Measurements from ENCODE around the gene FEM1A.
"Not testable (repeated sequence)": the region's sequence is repeated elsewhere in the genome, so short reads cannot be mapped to it uniquely, and the experiment has no call there.

The FEM1A gene

DNA sequence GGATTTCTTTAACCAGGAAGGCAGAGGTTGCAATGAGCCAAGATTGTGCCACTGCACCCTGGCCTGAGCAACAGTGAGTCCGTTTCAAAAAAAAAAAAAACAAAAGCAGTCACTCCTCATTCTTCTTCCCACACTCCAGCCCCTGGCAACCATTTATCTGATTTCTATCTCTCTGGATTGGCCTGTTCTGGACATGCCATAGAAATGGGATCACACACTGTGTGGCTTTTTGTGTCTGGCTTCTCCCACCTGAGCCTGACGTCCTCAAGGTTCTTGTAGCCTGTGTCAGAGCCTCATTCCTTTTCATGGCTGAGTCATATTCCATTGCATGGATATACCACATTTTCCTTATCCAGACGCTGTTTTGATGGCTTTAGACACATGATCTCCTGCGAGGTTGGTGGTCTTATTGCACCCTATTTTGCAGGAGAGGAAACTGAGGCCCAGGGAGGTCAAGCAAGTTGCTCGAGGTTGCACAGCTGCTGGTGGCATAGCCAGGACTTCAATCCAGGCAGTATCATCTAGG is 15.8 kb upstream of the FEM1A start:
- DNase-seq: no peak

DNA sequence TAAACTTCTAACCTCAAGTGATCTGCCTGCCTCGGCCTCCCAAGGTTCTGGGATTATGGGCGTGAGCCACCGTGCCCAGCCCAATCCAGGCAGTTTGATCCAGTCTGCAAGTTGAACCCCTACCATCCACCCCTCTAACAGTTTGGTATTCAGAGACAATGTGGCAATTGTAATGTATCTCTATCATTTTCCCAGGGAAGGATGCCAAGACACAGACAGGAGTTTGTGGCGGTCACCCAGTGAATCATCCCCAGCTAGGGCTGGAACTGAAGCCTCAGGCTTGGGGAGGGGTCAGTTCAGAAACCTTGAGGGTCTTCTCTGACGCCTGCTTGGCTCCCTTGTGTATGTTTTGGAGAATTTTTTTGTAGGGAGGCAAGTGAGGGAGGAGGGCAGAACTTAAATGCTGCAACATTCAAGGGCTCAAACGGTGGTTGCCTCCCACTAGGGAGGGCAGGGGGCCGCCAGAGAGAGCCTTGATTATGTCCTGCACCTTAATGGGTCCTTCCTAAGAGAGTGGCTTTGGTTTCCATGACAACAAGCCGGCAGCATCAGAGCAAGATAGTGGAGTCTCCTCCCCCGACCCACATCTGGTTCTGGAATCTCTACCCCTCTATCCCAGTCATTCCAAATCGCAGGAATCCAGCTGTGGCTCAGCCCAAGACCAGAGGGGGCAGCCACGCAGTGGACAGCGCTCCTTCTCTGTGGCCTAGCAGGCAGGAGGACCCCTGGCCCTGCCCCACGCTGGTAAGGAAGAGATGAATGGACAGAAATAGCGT is 14.9 kb upstream of the FEM1A start:
- DNase-seq: no peak

DNA sequence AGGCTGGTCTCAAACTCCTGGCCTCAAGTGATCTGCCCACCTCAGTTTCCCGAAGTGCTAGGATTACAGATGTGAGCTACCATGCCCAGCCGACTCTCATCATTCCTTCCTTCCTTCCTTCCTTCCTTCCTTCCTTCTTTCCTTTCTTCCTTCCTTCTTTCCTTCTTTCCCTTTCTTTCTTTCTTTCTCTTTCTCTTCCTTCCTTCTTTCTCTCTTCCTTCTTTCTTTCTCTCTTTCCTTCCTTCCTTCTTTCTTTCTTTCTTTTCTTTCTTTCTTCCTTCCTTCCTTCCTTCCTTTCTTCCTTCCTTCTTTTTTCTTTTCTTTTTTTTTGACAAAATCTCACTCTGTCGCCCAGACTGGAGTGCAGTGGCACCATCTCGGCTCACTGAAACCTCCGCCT is 13.4 kb upstream of the FEM1A start:
- not testable (repeated sequence) for DNase-seq

DNA sequence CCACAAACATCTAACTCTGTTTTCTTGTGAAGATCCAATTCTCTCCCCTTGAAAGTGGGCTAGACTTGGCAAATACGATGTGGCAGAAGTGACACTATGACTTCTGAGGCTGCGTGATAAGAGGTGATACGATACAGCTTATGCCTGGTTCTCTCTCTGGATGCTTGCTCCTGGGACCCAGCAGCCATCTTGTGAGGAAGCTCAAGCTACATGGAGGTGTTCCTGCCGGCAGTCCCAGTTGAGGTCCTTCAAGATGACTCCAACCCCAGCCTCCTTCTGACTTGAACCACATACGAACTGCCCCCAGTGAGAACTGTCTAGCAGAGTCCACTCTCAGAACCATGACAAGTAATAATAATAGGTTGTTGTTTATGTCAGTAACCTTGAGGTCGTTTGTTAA is 10.7 kb upstream of the FEM1A start:
- DNase-seq: no peak

DNA sequence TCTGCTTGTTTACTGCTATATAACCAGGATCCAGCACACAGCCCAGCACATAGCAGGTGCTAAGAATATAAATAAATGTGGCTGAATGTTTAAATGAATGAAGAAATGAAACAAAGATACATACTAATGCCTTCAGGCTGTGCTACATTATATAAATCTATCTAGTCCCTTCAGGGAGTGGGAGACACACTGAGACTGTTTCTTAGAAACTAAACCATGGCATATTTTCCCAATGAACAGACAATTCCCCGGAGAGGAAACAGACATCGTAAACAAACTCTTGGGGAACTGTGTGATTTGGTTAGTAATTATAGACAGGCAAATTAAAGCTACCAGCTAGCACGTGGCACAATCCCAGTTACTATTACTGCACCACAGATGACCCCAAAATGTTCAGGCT is 9.7 kb upstream of the FEM1A start:
- DNase-seq: no peak

DNA sequence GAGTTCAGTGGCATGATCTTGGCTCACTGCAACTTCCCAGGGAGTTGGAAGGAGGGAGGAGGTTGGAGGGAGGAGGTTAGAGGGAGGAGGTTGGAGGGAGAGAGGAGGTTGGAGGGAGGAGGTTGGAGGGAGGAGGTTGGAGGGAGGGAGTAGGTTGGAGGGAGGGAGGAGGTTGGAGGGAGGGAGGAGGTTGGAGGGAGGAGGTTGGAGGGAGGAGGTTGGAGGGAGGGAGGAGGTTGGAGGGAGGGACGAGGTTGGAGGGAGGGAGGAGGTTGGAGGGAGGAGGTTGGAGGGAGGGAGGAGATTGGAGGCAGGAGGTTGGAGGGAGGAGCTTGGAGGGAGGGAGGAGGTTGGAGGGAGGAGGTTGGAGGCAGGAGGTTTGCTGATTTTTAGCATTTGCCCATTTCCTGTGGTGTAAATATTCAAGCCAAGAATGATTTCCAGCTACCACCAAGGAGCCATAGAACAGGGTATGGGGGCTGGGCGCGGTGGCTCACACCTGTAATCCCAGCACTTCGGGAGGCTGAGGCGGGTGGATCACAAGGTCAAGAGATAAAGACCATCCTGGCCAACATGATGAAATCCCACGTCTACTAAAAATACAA is 5.0 kb upstream of the FEM1A start:
- DNase-seq: not testable (repeated sequence)

DNA sequence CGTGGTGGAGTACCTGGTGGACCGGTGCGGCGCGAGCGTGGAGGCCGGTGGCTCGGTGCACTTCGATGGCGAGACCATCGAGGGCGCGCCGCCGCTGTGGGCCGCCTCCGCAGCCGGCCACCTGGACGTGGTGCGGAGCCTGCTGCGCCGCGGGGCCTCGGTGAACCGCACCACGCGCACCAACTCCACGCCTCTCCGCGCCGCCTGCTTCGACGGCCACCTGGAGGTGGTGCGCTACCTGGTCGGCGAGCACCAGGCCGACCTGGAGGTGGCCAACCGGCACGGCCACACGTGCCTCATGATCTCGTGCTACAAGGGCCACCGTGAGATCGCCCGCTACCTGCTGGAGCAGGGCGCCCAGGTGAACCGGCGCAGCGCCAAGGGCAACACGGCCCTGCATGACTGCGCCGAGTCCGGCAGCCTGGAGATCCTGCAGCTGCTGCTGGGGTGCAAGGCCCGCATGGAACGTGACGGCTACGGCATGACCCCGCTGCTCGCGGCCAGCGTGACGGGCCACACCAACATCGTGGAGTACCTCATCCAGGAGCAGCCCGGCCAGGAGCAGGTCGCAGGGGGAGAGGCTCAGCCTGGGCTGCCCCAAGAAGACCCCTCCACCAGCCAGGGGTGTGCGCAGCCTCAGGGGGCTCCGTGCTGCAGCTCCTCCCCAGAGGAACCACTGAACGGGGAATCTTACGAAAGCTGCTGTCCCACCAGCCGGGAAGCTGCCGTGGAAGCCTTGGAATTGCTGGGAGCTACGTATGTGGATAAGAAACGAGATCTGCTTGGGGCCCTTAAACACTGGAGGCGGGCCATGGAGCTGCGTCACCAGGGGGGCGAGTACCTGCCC is 708 bp downstream of the FEM1A start:
- DNase-seq: not testable (repeated sequence)

DNA sequence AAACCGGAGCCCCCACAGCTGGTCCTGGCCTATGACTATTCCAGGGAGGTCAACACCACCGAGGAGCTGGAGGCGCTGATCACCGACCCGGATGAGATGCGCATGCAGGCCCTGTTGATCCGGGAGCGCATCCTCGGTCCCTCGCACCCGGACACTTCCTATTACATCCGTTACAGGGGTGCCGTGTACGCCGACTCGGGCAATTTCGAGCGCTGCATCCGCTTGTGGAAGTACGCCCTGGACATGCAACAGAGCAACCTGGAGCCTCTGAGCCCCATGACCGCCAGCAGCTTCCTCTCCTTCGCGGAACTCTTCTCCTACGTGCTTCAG is 1.3 kb downstream of the FEM1A start:
- not testable (repeated sequence) for DNase-seq

DNA sequence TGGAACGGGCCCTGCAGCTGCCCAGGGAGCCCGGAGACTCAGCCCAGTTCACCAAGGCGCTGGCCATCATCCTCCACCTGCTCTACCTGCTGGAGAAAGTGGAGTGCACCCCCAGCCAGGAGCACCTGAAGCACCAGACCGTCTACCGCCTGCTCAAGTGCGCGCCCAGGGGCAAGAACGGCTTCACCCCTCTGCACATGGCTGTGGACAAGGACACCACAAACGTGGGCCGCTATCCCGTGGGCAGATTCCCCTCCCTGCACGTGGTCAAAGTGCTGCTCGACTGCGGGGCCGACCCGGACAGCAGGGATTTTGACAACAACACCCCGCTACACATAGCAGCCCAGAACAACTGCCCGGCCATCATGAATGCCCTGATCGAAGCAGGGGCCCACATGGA is 1.7 kb downstream of the FEM1A start:
- not testable (repeated sequence) for DNase-seq

DNA sequence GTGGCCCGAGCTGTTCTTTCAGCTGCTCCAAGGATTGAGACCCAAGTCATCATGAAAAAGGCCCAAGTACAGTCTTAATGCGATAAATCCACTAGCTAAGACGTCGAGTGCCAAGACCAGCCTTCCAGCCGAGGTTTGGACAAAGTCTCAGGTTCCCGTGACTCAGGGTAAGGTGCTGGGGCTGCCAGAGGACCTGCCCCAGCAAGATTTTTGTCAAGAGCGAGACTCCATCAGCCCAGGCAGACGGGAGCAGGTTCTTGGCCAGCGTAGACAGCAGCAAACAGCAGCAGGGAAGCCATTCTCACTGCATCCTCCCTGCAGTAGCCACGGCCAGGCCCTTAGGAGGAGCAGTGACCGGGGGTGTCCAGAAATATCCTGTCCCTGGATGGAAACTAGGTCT is 3.4 kb downstream of the FEM1A start:
- no peak for DNase-seq

DNA sequence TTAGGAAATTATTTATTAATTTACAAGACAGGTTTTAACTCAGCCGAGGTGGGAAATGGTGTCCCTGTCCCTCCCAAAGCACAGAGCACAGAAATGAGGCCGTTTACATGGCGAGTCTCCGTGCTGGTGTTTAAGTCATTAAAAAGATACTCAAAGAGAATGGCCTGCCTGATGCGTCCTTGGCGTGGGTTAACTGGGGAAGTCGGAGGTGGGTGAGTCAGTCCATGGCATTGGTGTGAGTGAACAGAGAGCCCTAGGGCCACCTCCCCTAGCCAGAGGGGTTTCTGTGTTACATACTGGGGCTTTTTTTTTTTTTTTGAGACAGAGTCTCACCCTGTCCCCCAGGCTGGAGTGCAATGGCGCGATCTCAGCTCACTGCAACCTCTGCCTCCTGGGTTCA is 3.9 kb downstream of the FEM1A start:
- DNase-seq: no peak

DNA sequence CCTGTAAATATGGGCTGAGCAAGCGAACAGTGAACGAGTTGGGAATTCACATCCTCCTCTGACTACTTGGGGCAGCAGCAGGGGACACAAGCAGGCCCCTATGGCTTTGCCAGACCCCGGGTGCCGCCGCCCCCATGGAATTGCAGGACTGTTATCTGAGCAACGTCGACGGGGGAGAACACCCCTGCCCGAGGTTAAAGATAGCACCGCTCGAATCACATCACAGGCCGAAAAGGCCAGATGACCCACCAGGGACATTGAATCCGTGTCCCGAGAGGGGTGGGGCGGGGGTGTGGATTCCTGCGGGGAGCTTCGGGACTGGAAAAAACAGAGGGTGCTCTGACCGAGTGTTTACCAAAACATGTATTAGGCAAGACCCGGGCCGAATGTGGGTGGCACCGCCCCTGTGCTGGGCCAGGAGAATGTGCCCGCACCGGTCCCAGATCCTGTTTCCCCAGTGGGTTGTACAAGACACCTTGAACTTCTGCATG is 9.1 kb downstream of the FEM1A start:
- no peak for DNase-seq

DNA sequence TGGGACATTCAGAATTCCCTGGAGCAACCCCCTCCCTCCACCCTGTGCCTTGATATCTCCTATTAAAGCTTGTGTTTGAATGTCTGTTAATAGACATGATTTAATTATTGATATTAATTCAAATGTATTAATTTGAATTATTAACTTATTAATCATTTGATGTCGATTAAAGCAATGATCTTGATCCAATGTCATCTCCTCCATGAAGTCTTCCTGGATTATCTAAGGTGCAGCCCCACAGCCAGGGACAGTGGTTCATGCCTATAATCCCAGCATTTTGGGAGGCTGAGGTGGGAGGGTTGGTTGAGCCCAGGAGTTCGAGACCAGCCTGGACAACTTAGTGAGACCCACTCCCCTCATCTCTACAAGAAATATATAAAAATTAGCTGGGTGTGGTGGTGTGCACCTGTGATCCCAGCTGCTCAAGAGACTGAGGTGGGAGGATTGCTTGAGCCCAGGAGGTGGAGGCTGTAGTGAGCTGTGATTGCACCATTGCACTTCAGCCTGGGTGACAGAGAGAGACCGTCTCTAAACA is 9.6 kb downstream of the FEM1A start:
- DNase-seq: no peak

DNA sequence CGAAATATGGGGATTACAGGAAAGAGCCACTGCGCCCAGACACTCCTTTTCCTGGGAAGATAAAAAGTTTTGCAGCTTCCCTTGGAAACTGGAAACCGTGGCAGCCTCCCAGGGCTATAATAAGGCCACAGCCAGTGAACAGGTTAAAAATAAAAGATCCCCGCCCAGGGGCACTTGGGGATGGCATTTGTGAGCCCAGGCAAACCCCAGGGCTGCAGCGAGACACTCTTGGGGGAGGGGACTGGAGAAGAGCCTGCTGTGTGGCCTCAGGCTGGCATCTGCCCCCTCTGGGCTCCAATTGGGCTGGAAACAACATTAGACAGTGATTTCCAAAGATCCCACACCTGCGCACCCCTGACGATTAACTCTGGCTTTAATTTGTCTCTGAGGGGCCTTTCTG is 11.2 kb downstream of the FEM1A start:
- DNase-seq: no peak

DNA sequence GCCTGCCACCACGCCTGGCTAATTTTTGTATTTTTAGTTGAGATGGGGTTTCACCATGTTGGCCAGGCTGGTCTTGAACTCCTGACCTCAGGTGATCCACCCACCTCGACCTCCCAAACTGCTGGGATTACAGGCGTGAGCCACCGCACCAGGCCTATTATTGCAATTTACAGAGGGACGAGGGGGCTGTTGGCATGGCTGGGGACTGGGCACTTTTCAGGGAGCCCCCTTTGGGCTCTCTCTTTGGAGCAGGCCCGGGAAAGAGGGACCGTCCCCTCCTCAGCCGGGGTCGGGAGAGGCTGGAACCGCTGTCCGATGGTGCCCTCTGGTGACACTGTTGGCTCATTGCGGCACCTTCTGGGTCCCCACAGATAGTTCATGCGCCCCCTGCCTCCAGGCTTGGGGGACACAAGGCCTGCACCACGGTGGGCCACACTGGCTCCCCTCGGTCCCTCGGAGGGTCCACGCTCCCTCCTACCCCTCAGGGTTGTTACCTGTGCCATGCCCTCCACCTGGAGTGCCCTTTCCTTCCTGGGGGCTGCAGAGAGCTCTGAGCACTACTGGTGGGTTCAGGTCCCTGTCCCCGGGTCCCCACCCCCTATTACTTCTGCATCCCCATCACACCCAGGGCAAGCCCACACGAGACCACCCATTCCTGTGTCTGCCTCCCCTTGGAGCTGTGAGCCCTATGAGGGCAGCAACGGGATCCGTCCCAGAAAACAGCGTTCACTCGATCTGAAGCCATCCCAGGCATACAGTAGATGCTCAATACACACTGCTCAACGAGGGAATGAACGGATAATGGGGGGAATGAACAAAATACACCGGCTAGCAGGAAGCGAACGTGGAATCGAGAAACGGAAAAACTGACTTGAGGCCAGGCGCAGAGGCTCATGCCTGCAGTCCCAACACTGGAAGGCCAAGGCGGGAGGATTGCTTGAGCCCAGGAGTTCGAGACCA is 12.5 kb downstream of the FEM1A start:
- DNase-seq: peak; percentile 71

DNA sequence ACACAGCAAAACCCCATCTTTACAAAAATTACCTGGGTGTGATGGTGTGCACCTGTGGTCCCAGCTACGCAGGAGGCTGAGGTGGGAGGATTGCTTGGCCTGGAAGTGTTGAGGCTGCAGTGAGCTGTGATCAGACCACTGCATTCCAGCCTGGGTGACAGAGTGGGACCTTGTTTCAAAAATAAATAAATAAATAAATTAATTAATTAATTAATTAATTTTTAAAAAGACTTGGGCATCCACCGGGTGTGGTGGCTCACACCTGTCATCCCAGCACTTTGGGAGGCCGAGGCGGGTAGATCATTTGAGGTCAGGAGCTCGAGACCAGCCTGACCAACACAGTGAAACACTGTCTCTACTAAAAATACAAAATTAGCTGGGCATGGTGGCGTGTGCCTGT is 13.6 kb downstream of the FEM1A start:
- DNase-seq: not testable (repeated sequence)

DNA sequence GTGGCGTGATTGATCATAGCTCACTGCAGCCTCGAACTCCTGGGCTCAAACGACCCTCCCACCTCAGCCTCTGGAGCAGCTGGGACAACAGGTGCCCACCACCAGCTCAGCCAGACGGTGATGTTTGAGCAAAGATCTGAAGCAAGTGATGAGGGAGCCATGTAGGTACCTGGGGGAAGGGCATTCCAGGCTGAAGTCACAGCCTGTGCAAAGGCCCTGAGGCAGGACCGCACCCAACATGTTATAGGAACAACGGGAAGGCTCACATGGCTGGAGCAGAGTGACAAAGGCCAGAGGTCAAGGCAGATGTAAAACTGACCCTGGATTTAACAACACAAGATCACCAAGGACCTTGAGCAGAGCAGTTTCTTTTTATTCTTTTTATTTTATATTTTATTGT is 14.8 kb downstream of the FEM1A start:
- DNase-seq: no peak

DNA sequence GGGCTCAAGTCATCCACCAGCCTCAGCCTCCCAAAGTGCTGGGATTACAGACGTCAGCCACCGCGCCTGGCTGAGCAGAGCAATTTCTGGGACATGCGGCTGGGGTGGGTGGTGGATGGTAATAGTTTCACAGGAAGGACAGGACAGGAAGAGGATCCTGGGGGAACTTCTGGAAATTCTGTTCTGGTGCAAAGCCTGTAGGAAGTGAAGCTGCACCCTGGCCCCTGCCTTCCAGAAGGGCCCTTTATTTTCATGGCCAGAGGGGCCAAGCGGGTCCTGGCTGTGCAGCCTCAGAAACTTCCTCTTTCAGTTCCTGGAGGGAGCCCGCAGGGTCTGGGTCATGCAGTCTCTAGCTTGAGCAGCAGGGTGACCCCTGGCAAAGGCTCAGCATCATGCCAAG is 15.7 kb downstream of the FEM1A start:
- no peak for DNase-seq

DNA sequence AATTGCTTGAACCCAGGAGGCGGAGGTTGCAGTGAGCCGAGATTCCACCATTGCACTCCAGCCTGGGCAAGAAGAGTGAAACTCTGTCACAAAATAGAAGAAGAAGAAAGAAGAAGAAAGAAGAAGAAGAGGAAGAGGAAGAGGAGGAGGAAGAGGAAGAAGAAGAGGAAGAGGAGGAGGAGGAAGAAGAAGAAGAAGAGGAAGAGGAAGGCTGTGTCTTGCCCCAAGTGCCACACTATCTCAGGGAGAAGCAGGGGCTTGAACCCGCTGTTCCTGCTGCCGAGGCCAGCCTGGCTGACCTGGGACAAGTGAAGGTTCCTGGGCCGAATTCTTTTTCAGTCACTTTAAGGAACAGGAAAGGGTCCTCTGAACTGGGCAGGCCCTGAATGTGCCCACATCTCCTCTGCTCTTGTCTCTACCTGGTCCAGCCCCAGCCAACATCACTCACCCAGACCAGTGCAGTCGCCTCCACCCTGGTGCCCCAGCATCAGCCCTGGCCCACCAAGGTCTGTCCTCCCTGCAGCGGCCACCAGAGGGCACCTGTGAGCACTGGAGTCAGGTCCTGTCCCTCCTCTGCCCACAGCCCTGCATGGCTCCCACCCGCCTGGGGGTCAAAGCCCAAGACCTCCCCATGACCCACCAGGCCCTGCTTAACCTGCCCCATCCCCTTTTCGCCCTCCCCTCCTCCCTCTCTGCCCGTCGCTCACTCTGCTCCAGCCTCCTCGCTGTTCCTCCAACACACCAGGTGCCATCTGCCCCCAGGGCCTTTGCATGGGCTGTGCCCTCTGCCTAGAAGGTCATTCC is 20.0 kb downstream of the FEM1A start:
- DNase-seq: peak; percentile 89

DNA sequence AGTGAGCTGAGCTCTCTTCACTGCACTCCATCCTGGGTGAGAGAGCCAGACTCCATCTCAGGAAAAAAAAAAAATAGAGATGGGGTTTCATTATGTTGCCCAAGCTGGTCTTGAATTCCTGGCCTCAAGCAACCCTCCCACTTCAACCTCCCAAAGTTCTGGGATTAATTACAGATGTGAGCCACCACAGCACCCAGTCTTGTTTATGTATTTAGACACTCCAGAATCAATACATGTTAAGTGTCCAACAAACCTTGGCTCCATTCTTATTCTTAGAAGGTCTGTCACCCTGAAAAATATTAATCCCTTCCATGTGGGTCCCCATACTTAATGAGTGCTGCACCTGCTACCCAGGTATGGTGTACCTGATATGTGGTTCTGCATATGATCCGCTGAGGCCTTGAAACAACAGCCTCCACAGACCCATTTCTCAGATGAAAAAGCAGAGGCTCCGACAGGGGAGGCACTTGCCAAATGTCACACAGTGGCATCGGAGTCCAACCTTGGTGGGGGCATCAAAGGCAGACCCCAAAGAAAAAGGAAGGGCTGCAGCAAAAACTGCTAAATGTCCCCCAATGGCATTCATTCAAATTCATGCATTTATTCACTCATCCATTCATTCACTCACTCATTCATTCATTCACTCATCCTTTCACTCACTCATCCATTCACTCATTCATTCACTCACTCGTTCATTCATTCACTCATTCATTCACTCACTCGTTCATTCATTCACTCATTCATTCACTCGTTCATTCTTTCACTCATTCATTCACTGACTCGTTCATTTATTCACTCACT is 23.3 kb downstream of the FEM1A start:
- no peak for DNase-seq

Data from activated CD4-positive, alpha-beta T cell treated with anti-CD3 and anti-CD28 coated beads, Interleukin-2, amount 50 U/mL, for 16 hours (primary cell).